H1 (cell line): ENCODE measurements around the gene CWH43. TPM values are rescaled to one million over a fixed set of nuclear protein-coding genes. Genes with fewer than 3 reads are reported as not detected.

Experiments
- FOSL1 ChIP-seq: IDR thresholded peaks from 2 replicates; pipeline ENCODE4 v1.6.1; 2011; ENCODE audit warnings: mild to moderate bottlenecking, low read depth, low read length, moderate library complexity; ENCODE audit not compliant: insufficient read depth
- RAD21 ChIP-seq, 2 experiments: IDR thresholded peaks in 1 of 2; conservative IDR thresholded peaks in 1 of 2; 2 replicates each; pipeline ENCODE4 v1.6.1; 2011; ENCODE audit warnings: low read depth in 2 of 2, low read length in 2 of 2, improper control_type of control experiment in 1 of 2, inconsistent platforms in 1 of 2, mild to moderate bottlenecking in 1 of 2, moderate library complexity in 1 of 2
- SRF ChIP-seq: IDR thresholded peaks from 2 replicates; pipeline ENCODE4 v1.6.1; 2011; ENCODE audit warnings: mild to moderate bottlenecking, low read depth, low read length, moderate library complexity
- polyA plus RNA-seq, 7 experiments: library from polyadenylated mRNA; depleted of rRNA in 3 of 7; stranded (reverse) in 5 of 7; unstranded in 2 of 7; fragments of >200 nt in 5 of 7; fragments of 200-250 nt in 2 of 7; gene quantifications; 1 replicate in 5 of 7; 2 replicates in 1 of 7; 4 replicates in 1 of 7; pipeline versions ENCODE4 v1.2.1 to v1.2.3, GENCODE V29; 2011 to 2013; ENCODE audit warnings: missing spikeins in 2 of 7, mixed read lengths in 2 of 7
- total RNA-seq: library from RNA; stranded (reverse); fragmentation: NEBNext Ultra II Directional; extraction: Animal tissue kit (Norgen Biotek cat#: 25700); gene quantifications from 2 replicates; pipeline ENCODE4 v1.2.1, GENCODE V29; 2021

Gene CWH43
- total and polyA plus RNA-seq, 2 of the 8 experiments (the other 6 are each of a cell fraction or from before 2014, with no cell fraction given), result not detected

- TF ChIP-seq RAD21 (IDR thresholded peaks at IDR 0.05 in 1 of 2, conservative IDR thresholded peaks at IDR 0.05 in 1 of 2; ENCODE audit: low read depth in 2 of 2, low read length in 2 of 2), result no peak
- no peak for TF ChIP-seq FOSL1
- TF ChIP-seq SRF, result no peak
Observed at GRCh38 chr4:49036528-49036927, 50.5 kb downstream of the CWH43 start (continued).
